PFSK-1 (cell line): ENCODE results near the gene QTRT2.

ENCODE experiments used
- FOXP2 ChIP-seq: optimal IDR thresholded peaks from 2 replicates; pipeline ENCODE3; 2011; ENCODE audit warnings: borderline replicate concordance, control low read depth, inconsistent platforms; ENCODE audit not compliant: insufficient read depth; ENCODE audit errors: extremely low read length, extremely low read depth
- POLR2AphosphoS5 ChIP-seq: IDR thresholded peaks from 2 replicates; pipeline ENCODE4 v1.6.1; 2012; ENCODE audit warnings: low read depth, mild to moderate bottlenecking, control low read depth, low read length, moderate library complexity
- REST ChIP-seq, 2 experiments: IDR thresholded peaks; 2 replicates each; pipeline versions ENCODE4 v1.6.1 to v1.8.0; 2011 to 2012; ENCODE audit warnings: low read depth in 2 of 2, low read length in 2 of 2, control low read depth in 1 of 2, inconsistent platforms in 1 of 2, mild to moderate bottlenecking in 1 of 2, moderate library complexity in 1 of 2; ENCODE audit not compliant: insufficient read depth in 1 of 2
- SIN3A ChIP-seq: IDR thresholded peaks from 2 replicates; pipeline ENCODE4 v1.6.1; 2012; ENCODE audit warnings: mild to moderate bottlenecking, low read length, moderate library complexity, borderline replicate concordance; ENCODE audit not compliant: insufficient read depth
- TAF1 ChIP-seq: IDR thresholded peaks from 2 replicates; pipeline ENCODE4 v1.6.1; 2012; ENCODE audit warnings: low read length, control low read depth, borderline replicate concordance; ENCODE audit not compliant: insufficient read depth

QTRT2 gene

GRCh38 chr3:114076711-114077110, 20.2 kb downstream of the QTRT2 start:
- TF ChIP-seq REST (IDR thresholded peaks at IDR 0.05; ENCODE audit: insufficient read depth in 1 of 2, low read depth in 2 of 2, low read length in 2 of 2) (no peak), SIN3A (no peak), TAF1 (no peak), POLR2AphosphoS5 (no peak), FOXP2 (no peak)

- TF ChIP-seq REST (IDR thresholded peaks at IDR 0.05; ENCODE audit: insufficient read depth in 1 of 2, low read depth in 2 of 2, low read length in 2 of 2) = no peak
- TF ChIP-seq TAF1 = no peak
- no peak for TF ChIP-seq POLR2AphosphoS5
- no peak for TF ChIP-seq SIN3A
- no peak for TF ChIP-seq FOXP2
Measured at GRCh38 chr3:114078126-114078525, 21.6 kb downstream of the QTRT2 start.

- no peak for TF ChIP-seq TAF1
- no peak for TF ChIP-seq FOXP2
- no peak for TF ChIP-seq SIN3A
Measured at GRCh38 chr3:114079761-114080160, 23.2 kb downstream of the QTRT2 start.

GRCh38 chr3:114080201-114080600, 23.7 kb downstream of the QTRT2 start:
- no peak for TF ChIP-seq POLR2AphosphoS5
- no peak for TF ChIP-seq SIN3A
- no peak for TF ChIP-seq FOXP2
- TF ChIP-seq TAF1 = no peak
- TF ChIP-seq REST (IDR thresholded peaks at IDR 0.05; ENCODE audit: insufficient read depth in 1 of 2, low read depth in 2 of 2, low read length in 2 of 2) = no peak

- TF ChIP-seq FOXP2 = no peak
- no peak for TF ChIP-seq TAF1
- no peak for TF ChIP-seq SIN3A
- TF ChIP-seq POLR2AphosphoS5 = no peak
Measured at GRCh38 chr3:114081037-114081436, 24.5 kb downstream of the QTRT2 start.

- no peak for TF ChIP-seq FOXP2
- no peak for TF ChIP-seq REST (IDR thresholded peaks at IDR 0.05; ENCODE audit: insufficient read depth in 1 of 2, low read depth in 2 of 2, low read length in 2 of 2)
Measured at GRCh38 chr3:114083112-114083511, 26.6 kb downstream of the QTRT2 start.
